ENCODE results near the gene PCMTD2. TPM values are rescaled to one million over a fixed set of nuclear protein-coding genes. Genes with fewer than 3 reads are reported as not detected.

PCMTD2 gene
- total RNA-seq, 1 donor: 59.4 TPM

DNA sequence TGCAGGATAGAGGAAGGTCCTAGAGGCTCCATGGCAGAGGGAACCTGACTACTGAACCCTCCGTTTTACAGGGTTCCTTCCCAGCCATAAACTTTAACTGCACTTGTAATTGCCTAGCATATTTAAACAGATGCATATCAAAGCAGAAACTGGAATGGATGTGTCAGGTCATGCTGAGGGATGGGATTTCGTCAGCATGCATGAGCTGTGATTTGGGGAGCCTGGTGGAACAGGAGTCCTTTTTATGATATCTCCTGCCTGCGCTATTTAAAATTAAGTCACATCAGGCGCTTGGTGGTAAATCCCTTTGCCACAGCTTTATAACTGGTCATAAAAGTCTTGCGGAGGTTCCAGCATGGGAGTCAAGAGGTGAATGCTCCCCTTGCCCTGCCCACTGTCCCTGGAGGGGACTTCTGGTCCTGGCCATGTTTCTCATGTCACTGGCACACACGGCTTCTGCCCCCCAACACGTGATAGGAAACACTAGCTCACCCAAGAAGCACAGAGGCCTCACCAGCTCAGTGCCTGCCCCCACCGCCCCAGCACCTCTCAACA is 26.0 kb upstream of the PCMTD2 start:
- Histone ChIP-seq H3K36me3 (ENCODE audit: insufficient read depth, low read length) (no peaks in the 10 kb centered on the region), H3K4me3 (ENCODE audit: insufficient read depth, low read length) (no peak overlapping the region), H4K20me1 (ENCODE audit: insufficient read depth, low read length) (no peaks in the 10 kb centered on the region), H2AFZ (ENCODE audit: low read length) (no peak overlapping the region), H3K27ac (ENCODE audit: low read depth, low read length) (no peak overlapping the region), H3K27me3 (ENCODE audit: insufficient read depth, low read length) (peaks cover 3% of the 10 kb centered on the region), H3K9me3 (ENCODE audit: low read depth, low read length) (no peaks in the 10 kb centered on the region), H3K79me2 (ENCODE audit: insufficient read depth, low read length) (no peaks in the 10 kb centered on the region), H3K4me2 (ENCODE audit: insufficient read depth, low read length) (no peak overlapping the region), H3K4me1 (ENCODE audit: insufficient read depth, low read length) (peaks cover 8% of the 10 kb centered on the region)
- no peak for TF ChIP-seq CTCF (IDR thresholded peaks at IDR 0.05; ENCODE audit: extremely low read depth, low read depth, low read length)
- DNase-seq (ENCODE audit: insufficient read length, low spot score, missing footprints): no peak

DNA sequence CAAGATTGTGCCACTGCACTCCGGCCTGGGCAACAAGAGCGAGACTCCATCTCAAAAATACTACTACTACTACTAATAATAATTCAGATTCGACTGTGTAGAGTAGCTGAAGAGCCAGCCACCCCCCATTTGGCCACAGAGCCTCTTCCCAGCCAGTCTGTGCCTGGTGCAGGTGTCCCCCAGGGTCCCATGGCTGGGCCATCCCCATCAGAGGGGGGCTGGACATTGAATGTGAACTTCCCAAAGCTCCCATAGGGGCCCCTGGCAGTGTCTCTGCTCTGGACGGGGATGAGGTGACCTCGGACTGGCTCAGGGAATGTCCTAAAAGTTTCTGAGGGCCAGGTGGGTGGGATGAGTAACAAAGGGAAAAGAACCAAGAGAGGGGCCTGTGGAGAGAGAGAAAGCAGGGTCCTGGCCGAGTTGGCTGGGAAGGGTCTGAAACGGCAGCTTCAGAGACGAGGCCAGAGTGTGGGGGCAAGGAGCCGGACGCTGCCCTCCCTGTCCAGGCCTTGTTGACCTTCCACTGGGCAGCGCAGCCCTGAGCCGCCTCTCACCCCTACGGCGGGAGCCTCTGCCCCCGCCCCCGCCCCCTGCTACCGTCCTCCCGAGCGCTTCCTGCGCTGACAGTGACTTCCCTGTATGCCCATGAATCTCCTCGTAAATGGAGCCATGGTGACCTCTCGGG is 24.9 kb upstream of the PCMTD2 start:
- no peaks in the 10 kb centered on the region for H3K9me3 ChIP-seq (ENCODE audit: low read depth, low read length)
- no peaks in the 10 kb centered on the region for H4K20me1 ChIP-seq (ENCODE audit: insufficient read depth, low read length)
- H3K79me2 ChIP-seq (ENCODE audit: insufficient read depth, low read length): no peaks in the 10 kb centered on the region
- TF ChIP-seq CTCF (IDR thresholded peaks at IDR 0.05; ENCODE audit: extremely low read depth, low read depth, low read length): no peak
- H3K27me3 ChIP-seq (ENCODE audit: insufficient read depth, low read length): peaks cover 3% of the 10 kb centered on the region
- H2AFZ ChIP-seq (ENCODE audit: low read length): no peak overlapping the region
- DNase-seq (ENCODE audit: insufficient read length, low spot score, missing footprints): no peak
- H3K4me1 ChIP-seq (ENCODE audit: insufficient read depth, low read length): no peaks in the 10 kb centered on the region
- no peak overlapping the region for H3K27ac ChIP-seq (ENCODE audit: low read depth, low read length)
- no peaks in the 10 kb centered on the region for H3K36me3 ChIP-seq (ENCODE audit: insufficient read depth, low read length)
- H3K4me2 ChIP-seq (ENCODE audit: insufficient read depth, low read length): no peak overlapping the region
- H3K4me3 ChIP-seq (ENCODE audit: insufficient read depth, low read length): no peak overlapping the region

DNA sequence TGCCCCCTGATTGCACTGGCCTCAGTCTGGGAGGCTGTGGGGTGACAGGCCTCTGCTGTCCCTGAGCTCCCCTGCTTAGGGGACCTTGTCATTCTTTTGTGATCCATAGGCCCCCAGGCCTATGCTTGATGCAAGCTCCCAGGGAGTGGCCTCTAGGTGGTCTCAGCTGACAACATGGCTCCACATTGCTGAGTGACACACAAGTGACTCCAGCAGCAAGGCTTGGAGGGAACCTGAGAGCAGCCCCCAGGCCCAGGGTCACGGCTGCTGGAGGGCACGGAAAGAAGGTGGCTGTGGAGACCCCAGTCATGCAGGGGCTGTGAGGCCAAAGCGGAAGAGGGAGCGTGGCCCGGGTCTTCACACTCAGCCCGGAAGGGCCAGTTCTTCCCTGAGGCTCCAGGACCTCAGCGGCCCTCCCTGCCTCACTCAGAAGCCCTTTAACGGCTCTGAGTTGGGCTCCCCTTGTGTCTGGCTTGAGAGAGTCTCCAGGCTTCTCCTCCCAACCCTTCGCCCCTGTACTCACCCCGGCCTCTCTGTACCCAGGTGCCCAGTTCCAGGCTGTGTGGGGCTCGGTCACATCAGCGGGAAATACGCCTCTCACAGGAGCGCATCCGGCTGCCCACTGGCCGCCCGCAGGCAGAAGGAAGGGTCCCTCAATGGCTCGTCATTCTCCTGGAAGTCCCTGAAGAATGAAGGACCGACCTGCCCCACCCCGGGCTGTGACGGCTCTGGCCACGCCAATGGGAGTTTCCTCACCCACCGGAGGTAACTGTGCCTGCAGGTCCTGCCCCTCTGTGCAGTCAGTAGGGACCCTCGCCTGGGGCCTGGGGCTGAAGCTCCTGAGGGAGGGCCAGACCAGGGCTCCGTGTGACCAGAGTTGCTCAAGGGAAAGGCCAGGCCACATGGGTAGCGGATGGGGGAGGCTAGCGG is 23.7 kb upstream of the PCMTD2 start:
- peaks cover 3% of the 10 kb centered on the region for H3K27me3 ChIP-seq (ENCODE audit: insufficient read depth, low read length)
- no peaks in the 10 kb centered on the region for H3K9me3 ChIP-seq (ENCODE audit: low read depth, low read length)
- H2AFZ ChIP-seq (ENCODE audit: low read length): no peak overlapping the region
- H3K27ac ChIP-seq (ENCODE audit: low read depth, low read length): no peak overlapping the region
- no peak overlapping the region for H3K4me3 ChIP-seq (ENCODE audit: insufficient read depth, low read length)
- H3K4me1 ChIP-seq (ENCODE audit: insufficient read depth, low read length): no peaks in the 10 kb centered on the region
- no peaks in the 10 kb centered on the region for H3K79me2 ChIP-seq (ENCODE audit: insufficient read depth, low read length)
- no peaks in the 10 kb centered on the region for H4K20me1 ChIP-seq (ENCODE audit: insufficient read depth, low read length)
- no peak overlapping the region for H3K4me2 ChIP-seq (ENCODE audit: insufficient read depth, low read length)
- no peak for TF ChIP-seq CTCF (IDR thresholded peaks at IDR 0.05; ENCODE audit: extremely low read depth, low read depth, low read length)
- no peak for DNase-seq (ENCODE audit: insufficient read length, low spot score, missing footprints)
- H3K36me3 ChIP-seq (ENCODE audit: insufficient read depth, low read length): no peaks in the 10 kb centered on the region

- H3K27ac ChIP-seq (ENCODE audit: low read depth, low read length): no peak overlapping the region
- DNase-seq (ENCODE audit: insufficient read length, low spot score, missing footprints): no peak
- no peak for TF ChIP-seq CTCF (IDR thresholded peaks at IDR 0.05; ENCODE audit: extremely low read depth, low read depth, low read length)
- H4K20me1 ChIP-seq (ENCODE audit: insufficient read depth, low read length): no peaks in the 10 kb centered on the region
- no peak overlapping the region for H3K4me3 ChIP-seq (ENCODE audit: insufficient read depth, low read length)
- no peaks in the 10 kb centered on the region for H3K4me1 ChIP-seq (ENCODE audit: insufficient read depth, low read length)
- H2AFZ ChIP-seq (ENCODE audit: low read length): no peak overlapping the region
- H3K36me3 ChIP-seq (ENCODE audit: insufficient read depth, low read length): no peaks in the 10 kb centered on the region
- no peak overlapping the region for H3K4me2 ChIP-seq (ENCODE audit: insufficient read depth, low read length)
- H3K9me3 ChIP-seq (ENCODE audit: low read depth, low read length): no peaks in the 10 kb centered on the region
- no peaks in the 10 kb centered on the region for H3K79me2 ChIP-seq (ENCODE audit: insufficient read depth, low read length)
- peaks cover 3% of the 10 kb centered on the region for H3K27me3 ChIP-seq (ENCODE audit: insufficient read depth, low read length)
Observed at GRCh38 chr20:64232794-64233193, 22.8 kb upstream of the PCMTD2 start.

Measured in osteoblast (primary cell).